CD4-positive, alpha-beta T cell treated with Interleukin-6 at 100 ng/mL for 8 hours (primary cell): ENCODE data around the gene FAM219B.
"Not testable (repeated sequence)": the region's sequence is repeated elsewhere in the genome, so short reads cannot be mapped to it uniquely, and the experiment has no call there.

Experiments
- DNase-seq: peaks from one replicate; pipeline ENCODE4 v3.0.0-alpha.2; 2020; ENCODE audit warnings: mixed read lengths, low spot score

Gene FAM219B

GRCh38 chr15:74906450-74907162 lies at the start of gene FAM219B:
TSS of gene FAM219B (minus strand) at chr15:74906851. CDS start at chr15:74906800, 51 bp downstream.
- peak; percentile 75 for DNase-seq

- DNase-seq: peak; percentile 56
These were observed 49.4 kb upstream of the FAM219B start for GRCh38 chr15:74955796-74956647.

GRCh38 chr15:74955017-74955416 lies 48.4 kb upstream of the FAM219B start:
- DNase-seq: no peak

GRCh38 chr15:74954515-74954914 lies 47.9 kb upstream of the FAM219B start:
- DNase-seq: no peak

- DNase-seq: no peak
These were observed 44.4 kb upstream of the FAM219B start for GRCh38 chr15:74951006-74951405.

- peak; percentile 74 for DNase-seq
These were observed 43.6 kb upstream of the FAM219B start for GRCh38 chr15:74950078-74950908.

- peak; percentile 91 for DNase-seq
These were observed 31.1 kb upstream of the FAM219B start, which contains the start of gene COX5A for GRCh38 chr15:74937590-74938371. TSS of gene COX5A (minus strand) at chr15:74938073. CDS start at chr15:74938014, 59 bp downstream.

- no peak for DNase-seq
These were observed 30.6 kb upstream of the FAM219B start for GRCh38 chr15:74937272-74937589.

GRCh38 chr15:74935193-74935592 lies 28.5 kb upstream of the FAM219B start:
- not testable (repeated sequence) for DNase-seq

- DNase-seq: no peak
These were observed 26.9 kb upstream of the FAM219B start for GRCh38 chr15:74933573-74933972.

- no peak for DNase-seq
These were observed 22.1 kb upstream of the FAM219B start for GRCh38 chr15:74928771-74929198.

- DNase-seq: no peak
These were observed 17.9 kb upstream of the FAM219B start for GRCh38 chr15:74924525-74924924.

- DNase-seq: no peak
These were observed 13.8 kb upstream of the FAM219B start for GRCh38 chr15:74920456-74920855.

GRCh38 chr15:74917676-74918075 lies 11.0 kb upstream of the FAM219B start:
- DNase-seq: no peak

- DNase-seq: not testable (repeated sequence)
These were observed 7.1 kb upstream of the FAM219B start for GRCh38 chr15:74913799-74914198.

GRCh38 chr15:74913041-74913440 lies 6.4 kb upstream of the FAM219B start:
- DNase-seq: no peak

- no peak for DNase-seq
These were observed 2.0 kb upstream of the FAM219B start for GRCh38 chr15:74908635-74909034.

GRCh38 chr15:74907163-74907870 lies 666 bp upstream of the FAM219B start:
- no peak for DNase-seq

- DNase-seq: peak; percentile 14
These were observed 593 bp downstream of the FAM219B start for GRCh38 chr15:74906067-74906449.

- no peak for DNase-seq
These were observed 2.4 kb downstream of the FAM219B start for GRCh38 chr15:74904190-74904805.
